ENCODE measurements around the gene NEDD9.

DNA sequence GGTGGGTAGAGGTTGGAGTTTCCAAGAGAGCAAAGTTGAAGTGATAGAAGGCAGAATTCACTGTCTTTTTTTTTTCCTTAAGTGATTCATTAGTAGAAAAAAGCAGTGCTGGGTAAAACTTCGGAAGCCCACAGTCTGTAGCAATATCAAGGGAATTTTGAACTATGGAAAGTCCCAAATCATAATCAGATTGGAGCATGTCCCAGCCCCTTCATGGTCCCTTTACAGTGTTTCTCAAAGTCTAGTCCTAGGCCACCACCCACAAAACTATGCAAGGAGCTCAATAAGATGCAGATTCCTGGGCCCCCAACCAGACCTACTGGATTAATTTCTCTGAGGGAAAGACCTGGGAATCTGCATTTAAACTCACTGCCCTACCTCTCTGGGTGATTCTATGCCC, 22.6 kb downstream of the NEDD9 start:
- TF ChIP-seq, protein P1, sequence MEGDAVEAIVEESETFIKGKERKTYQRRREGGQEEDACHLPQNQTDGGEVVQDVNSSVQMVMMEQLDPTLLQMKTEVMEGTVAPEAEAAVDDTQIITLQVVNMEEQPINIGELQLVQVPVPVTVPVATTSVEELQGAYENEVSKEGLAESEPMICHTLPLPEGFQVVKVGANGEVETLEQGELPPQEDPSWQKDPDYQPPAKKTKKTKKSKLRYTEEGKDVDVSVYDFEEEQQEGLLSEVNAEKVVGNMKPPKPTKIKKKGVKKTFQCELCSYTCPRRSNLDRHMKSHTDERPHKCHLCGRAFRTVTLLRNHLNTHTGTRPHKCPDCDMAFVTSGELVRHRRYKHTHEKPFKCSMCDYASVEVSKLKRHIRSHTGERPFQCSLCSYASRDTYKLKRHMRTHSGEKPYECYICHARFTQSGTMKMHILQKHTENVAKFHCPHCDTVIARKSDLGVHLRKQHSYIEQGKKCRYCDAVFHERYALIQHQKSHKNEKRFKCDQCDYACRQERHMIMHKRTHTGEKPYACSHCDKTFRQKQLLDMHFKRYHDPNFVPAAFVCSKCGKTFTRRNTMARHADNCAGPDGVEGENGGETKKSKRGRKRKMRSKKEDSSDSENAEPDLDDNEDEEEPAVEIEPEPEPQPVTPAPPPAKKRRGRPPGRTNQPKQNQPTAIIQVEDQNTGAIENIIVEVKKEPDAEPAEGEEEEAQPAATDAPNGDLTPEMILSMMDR (IDR thresholded peaks at IDR 0.05 in 4 of 5, conservative IDR thresholded peaks at IDR 0.05 in 1 of 5), result no peak
- TF ChIP-seq POLR2A (IDR thresholded peaks at IDR 0.05), result no peak

Measured in gastrocnemius medialis (tissue), 4 donors.